GM12878 (cell line): ENCODE data around the gene FBXW7. TPM values are rescaled to one million over a fixed set of nuclear protein-coding genes. Genes with fewer than 3 reads are reported as not detected.

Experiments used
- BCLAF1 ChIP-seq: fragments of 450-650 bp; IDR thresholded peaks from 2 replicates; pipeline ENCODE4 v1.6.1; 2017; ENCODE audit warnings: antibody characterized with exemption, mild to moderate bottlenecking, moderate library complexity
- FOS ChIP-seq: IDR thresholded peaks from 3 replicates; pipeline ENCODE4 v1.6.1; 2011; ENCODE audit warnings: borderline replicate concordance; ENCODE audit not compliant: insufficient read length; ENCODE audit errors: extremely low read depth
- GATAD2B ChIP-seq: fragments of 450-650 bp; conservative IDR thresholded peaks from 2 replicates; pipeline ENCODE4 v1.6.1; 2017; ENCODE audit warnings: low read depth, mild to moderate bottlenecking, moderate library complexity
- IKZF2 ChIP-seq, 2 experiments: fragments of 450-650 bp; IDR thresholded peaks; 2 replicates each; pipeline ENCODE4 v1.6.1; 2017; ENCODE audit warnings: mild to moderate bottlenecking in 2 of 2, moderate library complexity in 2 of 2
- NR2C1 ChIP-seq: fragments of 450-650 bp; IDR thresholded peaks from 2 replicates; pipeline ENCODE4 v1.6.1; 2017; ENCODE audit warnings: antibody characterized with exemption, mild to moderate bottlenecking, moderate library complexity
- POLR2A ChIP-seq: IDR thresholded peaks from 2 replicates; pipeline ENCODE4 v1.6.1; 2011; ENCODE audit warnings: low read depth, mild to moderate bottlenecking, low read length
- RFX5 ChIP-seq: IDR thresholded peaks from 2 replicates; pipeline ENCODE4 v1.6.1; 2011; ENCODE audit warnings: low read depth, low read length, improper control_type of control experiment
- SUPT20H ChIP-seq: IDR thresholded peaks from 2 replicates; pipeline ENCODE4 v1.6.1; 2011; ENCODE audit warnings: low read depth, mild to moderate bottlenecking, low read length, moderate library complexity, borderline replicate concordance; ENCODE audit not compliant: control insufficient read depth
- ZNF592 ChIP-seq: fragments of 450-650 bp; IDR thresholded peaks from 2 replicates; pipeline ENCODE4 v1.6.1; 2017; ENCODE audit warnings: mild to moderate bottlenecking, moderate library complexity
- polyA plus RNA-seq, 11 experiments: library from polyadenylated mRNA; depleted of rRNA in 4 of 11; unstranded in 6 of 11; stranded (reverse) in 5 of 11; fragments of >200 nt; fragmentation: Nextera tagmentation in 4 of 11; fragmentation: Illumina TruSeq in 1 of 11; extraction: Ambion mirVana in 4 of 11; extraction: Trizol in 1 of 11; gene quantifications; 1 replicate in 1 of 11; 2 replicates in 10 of 11; pipeline versions ENCODE4 v1.2.1 to v1.2.3, GENCODE V29; 2011 to 2016; ENCODE audit warnings: inconsistent platforms in 2 of 11, missing spikeins in 2 of 11, low read depth in 1 of 11
- total RNA-seq, 4 experiments: library from RNA; depleted of rRNA in 3 of 4; stranded (reverse); fragments of >200 nt in 3 of 4; fragmentation: Illumina TruSeq in 1 of 4; extraction: Trizol in 1 of 4; gene quantifications; 2 replicates each; pipeline versions ENCODE4 v1.2.1 to v1.2.3, GENCODE V29; 2013 to 2021

Gene FBXW7
- total and polyA plus RNA-seq, 10 of the 15 experiments (the other 5 are each of a cell fraction or from before 2014, with no cell fraction given) = 35.8 to 118 (median 47.2) TPM

- TF ChIP-seq FOS (no peak), GATAD2B (no peak), RFX5 (no peak), NR2C1 (no peak), SUPT20H (no peak), BCLAF1 (no peak), IKZF2 (IDR thresholded peaks at IDR 0.05) (no peak), POLR2A (no peak), ZNF592 (no peak)
Measured at GRCh38 chr4:152503653-152504290, 32.1 kb downstream of the FBXW7 start (continued).
